GM18907 (cell line): Measurements from ENCODE around the gene HIPK3.
A peak's percentile ranks its signal among the peaks of the same experiment; 100 is the strongest.
"Not testable (repeated sequence)": the region's sequence is repeated elsewhere in the genome, so short reads cannot be mapped to it uniquely, and the experiment has no call there.

Experiments
- ATAC-seq: cut with Tn5 transposase; IDR thresholded peaks from one replicate; pipeline ENCODE4 v1.9.1; 2021; ENCODE audit warnings: mild to moderate bottlenecking, moderate library complexity; ENCODE audit not compliant: unreplicated experiment

HIPK3 gene

GRCh38 chr11:33257160-33257896 is at the start of gene HIPK3:
HIPK3 (plus strand) TSS chr11:33257381.
- ATAC-seq: peak; percentile 82

DNA sequence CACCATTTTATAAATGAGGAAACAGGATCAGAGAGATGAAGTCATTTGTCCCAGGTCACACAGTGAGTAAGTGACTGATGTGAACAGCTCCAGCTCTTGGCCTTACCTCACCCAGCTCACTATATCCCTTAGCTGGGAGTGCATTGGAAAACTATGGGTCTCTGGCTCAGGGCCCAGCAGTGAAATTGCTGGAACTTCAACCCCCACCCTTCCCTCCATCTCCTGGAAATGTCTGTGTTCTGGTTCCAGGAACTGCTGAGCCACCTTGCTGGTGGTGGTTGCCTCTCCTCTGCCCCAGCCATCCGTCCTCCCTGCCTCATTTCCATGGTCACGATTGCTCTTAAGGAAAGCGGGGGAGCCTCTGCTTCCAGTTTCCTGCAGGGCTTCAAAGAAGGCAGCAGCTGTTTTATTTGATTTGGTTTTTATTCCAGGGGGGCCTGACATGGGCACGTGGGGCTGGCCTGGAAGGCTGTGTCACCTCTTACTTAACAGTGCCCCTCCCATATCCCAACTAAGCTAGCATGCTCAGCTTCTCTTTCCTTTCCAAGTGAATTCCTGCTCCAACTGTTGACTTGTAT is 49.7 kb upstream of the HIPK3 start:
- ATAC-seq: no peak

DNA sequence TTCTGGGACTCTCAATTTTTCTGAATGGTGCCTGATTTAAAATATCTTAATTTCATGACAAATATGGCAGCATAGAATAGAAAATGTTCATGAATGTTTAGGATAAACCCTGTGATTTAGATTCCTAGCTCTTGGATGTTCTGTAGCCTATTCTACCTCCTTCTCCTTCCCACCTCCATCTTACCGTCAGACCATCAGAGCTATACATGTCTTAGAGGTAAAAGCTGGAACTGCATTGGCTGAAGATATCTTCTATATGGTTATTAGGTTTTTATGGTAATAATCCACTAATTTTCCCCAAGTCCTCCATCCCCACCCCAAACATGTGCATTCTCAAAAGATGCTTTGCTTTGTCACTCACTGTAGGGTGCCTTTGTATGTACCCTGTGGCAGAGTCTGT is 49.0 kb upstream of the HIPK3 start:
- no peak for ATAC-seq

- no peak for ATAC-seq
Observed at GRCh38 chr11:33211153-33211552, 46.0 kb upstream of the HIPK3 start.

DNA sequence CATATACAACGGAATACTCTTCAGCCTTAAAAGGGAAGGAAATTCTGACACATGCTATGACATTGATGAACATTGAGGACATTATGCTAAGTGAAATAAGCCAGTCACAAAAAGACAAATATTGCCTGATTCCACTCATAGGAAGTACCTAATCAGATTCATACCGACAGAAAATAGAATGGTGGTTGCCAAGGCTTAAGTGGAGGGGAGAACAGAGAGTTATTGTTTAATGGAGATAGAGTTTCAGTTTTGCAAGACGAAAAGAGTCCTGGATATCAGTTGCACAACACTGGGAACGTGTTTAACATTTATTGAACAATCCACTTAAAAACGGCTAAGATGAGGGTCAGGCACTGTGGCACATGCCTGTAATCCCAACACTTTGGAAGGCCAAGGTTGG is 45.6 kb upstream of the HIPK3 start:
- no peak for ATAC-seq

DNA sequence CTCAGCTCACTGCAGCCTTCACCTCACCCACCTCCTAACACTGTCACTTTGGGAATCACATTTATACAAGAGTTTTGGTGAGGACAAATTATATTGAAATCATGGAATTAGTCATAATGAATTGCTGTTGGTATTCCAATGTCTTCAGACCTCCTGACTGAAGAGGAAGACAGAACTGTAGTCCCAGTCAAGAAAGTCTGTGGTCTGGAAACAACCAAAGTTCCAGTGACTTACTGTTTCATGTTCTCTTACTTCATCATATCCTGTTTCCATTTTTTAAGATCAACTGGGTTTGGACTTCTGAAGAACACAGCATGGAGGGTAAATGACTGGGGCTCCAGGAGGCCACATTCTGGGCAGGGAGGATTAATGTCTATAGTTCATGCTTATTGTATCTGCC is 43.0 kb upstream of the HIPK3 start:
- no peak for ATAC-seq

DNA sequence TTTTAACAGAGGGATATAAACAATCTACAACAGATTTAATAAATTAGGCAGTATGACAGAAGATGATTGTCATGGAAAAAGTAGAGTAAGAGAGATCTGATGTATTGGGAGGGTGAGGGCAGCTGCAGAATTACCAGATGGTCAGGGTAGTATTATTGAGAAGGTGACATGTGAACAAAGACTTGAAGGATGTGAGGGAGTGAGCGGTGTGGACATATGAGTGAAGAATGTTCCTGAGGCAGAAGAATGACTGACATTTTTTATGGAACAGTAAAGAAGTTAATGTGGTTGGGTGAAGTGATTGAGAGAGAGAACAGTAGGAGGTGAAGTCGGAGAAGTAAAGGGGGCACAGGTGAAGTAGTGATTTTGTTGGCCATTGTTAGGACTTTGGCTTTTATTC is 42.4 kb upstream of the HIPK3 start:
- ATAC-seq: no peak

- not testable (repeated sequence) for ATAC-seq
Observed at GRCh38 chr11:33216676-33217075, 40.5 kb upstream of the HIPK3 start.

DNA sequence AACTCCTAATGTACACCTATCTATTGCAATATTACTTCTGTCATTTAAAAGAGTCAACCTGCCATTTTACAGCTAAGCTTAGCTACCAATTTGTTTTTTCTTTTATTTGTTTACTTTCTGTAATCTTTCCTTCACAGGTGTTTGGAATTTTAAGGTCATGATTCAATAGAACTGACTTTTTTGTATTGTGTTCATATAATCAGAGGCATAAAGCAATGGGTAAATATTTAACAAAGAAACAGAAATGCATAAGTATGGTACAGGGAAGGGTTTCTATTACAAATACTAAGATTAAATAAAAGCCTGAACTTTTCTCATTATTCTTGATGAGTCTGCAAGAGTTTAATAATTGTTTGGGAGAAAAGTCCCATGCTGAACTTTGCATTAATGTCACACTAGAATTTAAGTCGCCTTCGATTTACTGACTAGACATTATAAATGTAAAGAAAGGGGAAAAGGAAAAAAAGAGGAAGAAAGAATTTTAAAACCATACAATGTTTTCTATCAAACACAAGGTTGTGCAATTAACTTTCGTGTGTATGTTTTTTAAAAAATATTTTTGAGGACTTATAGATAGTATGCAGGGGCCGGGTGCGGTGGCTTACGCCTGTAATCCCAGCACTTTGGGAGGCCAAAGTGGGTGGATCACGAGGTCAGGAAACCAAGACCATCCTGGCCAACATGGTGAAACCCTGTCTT is 35.0 kb upstream of the HIPK3 start:
- no peak for ATAC-seq

DNA sequence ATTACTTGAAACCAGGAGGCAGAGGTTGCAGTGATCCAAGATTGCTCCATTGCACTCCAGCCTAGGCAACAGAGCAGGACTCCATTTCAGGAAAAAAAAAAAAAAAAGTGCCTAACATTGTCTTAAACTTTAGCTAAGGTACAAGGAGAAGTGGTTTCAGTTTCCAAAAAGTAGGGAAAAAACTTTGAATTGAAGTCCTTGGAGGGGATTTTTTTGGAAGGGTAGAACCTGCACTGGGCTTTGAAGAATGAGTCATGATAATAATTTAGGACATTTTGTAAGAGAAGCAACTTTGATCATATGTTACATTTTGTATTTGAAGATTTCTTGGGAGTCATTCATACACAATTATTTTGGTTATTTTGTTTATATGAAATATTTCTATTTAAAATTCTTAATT is 31.8 kb upstream of the HIPK3 start:
- no peak for ATAC-seq

GRCh38 chr11:33227578-33228261 is 29.5 kb upstream of the HIPK3 start:
- ATAC-seq: no peak

GRCh38 chr11:33234397-33235190 is 22.6 kb upstream of the HIPK3 start:
- no peak for ATAC-seq

DNA sequence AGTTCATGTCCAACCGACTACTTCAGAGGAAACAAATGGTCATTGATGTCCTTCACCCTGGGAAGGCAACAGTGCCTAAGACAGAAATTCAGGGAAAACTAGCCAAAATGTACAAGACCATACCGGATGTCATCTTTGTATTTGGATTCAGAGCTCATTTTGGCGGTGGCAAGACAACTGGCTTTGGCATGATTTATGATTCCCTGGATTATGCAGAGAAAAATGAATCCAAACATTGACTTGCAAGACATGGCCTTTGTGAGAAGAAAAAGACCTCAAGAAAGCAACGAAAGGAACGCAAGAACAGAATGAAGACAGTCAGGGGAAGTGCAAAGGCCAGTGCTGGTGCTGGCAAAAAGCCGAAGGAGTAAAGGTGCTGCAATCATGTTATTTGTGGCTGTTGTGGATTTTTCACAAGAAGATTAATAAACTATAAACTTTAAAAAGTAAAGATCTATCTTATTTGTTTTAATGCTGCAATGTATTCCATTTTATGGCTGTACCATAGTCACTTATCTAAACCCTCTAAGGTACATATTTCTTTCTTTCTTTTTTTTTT is 20.1 kb upstream of the HIPK3 start:
- no peak for ATAC-seq

DNA sequence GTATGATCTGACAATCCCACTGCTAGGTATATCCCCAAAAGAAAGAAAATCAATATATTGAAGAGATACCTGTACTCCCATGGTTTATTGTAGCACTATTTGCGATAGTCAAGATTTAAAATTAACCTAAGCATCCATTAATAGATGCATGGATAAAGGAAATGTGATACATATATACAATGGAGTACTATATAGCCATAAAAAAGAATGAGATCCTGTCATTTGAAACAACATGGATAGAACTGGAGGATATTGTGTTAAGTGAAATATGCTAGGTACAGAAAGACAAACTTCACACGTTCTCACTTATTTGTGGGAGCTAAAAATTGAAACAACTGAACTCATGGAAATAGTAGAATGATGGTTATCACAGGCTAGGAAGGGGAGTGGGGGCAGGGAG is 14.6 kb upstream of the HIPK3 start:
- ATAC-seq: no peak

- ATAC-seq: not testable (repeated sequence)
Observed at GRCh38 chr11:33243654-33244053, 13.5 kb upstream of the HIPK3 start.

GRCh38 chr11:33248416-33248971 is 8.7 kb upstream of the HIPK3 start:
- no peak for ATAC-seq

- no peak for ATAC-seq
Observed at GRCh38 chr11:33256031-33256812, 959 bp upstream of the HIPK3 start.

DNA sequence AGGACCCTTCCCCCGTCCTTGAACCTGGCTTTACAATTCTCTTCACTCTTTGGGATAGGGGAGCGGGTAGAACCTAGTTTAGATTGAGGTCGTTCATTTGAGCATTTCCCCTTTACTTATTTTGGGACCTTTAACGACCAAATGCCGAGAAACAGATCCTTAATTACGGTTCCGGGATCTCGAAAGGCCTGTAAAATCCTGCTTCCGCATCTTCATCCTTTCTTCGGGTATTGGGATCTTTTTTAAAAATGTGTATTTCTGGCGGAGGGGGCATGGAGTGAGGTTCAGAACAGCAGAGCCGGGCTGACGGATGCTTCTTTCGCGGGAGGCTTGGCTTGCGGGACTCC is 395 bp upstream of the HIPK3 start:
- no peak for ATAC-seq

DNA sequence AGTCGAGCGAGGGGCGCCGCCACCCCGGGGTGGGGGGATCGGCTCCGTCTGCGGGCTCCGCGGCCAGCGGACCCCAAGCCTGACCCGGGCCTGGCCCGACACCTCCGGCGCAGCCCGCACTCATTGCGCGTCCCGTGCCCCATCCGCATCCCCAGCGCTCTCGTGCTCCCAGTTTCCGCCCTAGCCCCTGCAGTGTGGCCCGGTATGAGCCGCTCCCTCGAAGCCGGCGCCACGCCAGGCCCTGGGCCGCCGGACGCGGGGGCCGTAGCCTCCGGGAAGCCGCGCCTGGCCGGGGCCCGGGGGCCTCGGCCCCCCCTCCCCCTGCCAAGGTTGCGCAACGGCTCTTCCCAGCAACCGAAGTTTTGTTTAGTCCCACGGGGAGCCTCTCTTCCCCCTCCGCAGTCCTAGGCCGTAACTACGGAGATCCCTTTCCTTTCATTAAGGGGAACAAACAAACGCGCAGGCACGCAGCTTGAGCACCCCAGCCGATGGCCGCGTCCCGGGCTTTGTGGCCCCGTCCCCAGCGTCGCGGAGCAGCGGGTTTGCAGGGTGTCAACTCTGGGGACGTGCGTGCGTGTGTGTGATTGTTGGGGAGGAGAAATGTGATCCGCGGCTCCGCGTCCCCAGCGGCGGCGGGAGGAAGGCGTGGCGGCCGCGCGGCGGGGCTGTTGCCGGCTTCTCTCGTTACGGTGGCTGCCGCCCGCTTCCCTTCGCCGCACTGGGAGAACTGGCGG is 883 bp downstream of the HIPK3 start:
- peak; percentile 46 for ATAC-seq
